Measurements from ENCODE around the gene REC114.
"Not testable (repeated sequence)": the region's sequence is repeated elsewhere in the genome, so short reads cannot be mapped to it uniquely, and the experiment has no call there.

The REC114 gene

GRCh38 chr15:73454096-73454495 is 11.1 kb downstream of the REC114 start:
- in situ Hi-C loops (cut with MboI; ENCODE audit: low sequenced_read_pairs): no loop called here

DNA sequence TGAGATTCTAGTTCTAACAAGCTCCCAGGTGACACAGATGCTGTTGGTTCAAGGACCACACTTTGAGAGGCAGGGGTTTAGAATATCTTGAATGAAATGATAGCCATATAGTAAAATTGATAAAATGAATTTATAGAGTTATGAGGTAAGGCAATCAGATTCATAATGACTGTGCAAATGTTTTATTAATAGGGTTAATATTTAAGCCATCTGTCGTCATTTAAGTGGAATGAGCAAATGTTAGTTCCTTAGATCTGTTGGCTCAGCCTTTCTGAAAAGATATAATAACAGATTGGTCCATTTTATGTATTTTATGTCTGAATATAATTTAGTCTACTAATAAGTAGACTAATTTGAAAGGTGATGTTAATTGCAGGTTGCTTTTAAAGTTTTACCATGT is 12.9 kb downstream of the REC114 start:
- in situ Hi-C loops (cut with MboI; ENCODE audit: low sequenced_read_pairs): no loop called here

GRCh38 chr15:73457334-73457733 is 14.4 kb downstream of the REC114 start:
- in situ Hi-C loops (cut with MboI; ENCODE audit: low sequenced_read_pairs): no loop called here

DNA sequence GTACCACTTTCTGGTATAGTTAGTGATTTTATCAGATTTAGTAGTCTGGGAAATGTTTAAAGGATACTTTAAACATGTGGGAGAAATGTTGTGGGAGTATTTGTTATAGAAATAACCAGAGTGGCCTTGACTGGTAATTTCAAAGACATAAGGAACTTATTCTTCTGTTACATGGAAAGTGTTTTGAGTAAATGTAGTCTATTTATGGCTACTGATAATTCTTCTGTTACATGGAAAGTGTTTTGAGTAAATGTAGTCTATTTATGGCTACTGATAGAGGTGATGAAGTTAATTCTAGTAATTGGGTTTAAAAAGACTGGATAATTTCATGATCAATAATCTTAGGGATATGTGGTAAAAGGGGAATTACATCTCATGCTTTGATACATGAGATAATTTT is 17.7 kb downstream of the REC114 start:
- in situ Hi-C loops (cut with MboI; ENCODE audit: low sequenced_read_pairs): no loop called here

GRCh38 chr15:73464602-73465001 is 21.6 kb downstream of the REC114 start:
- in situ Hi-C loops (cut with MboI; ENCODE audit: low sequenced_read_pairs): no loop called here

GRCh38 chr15:73467758-73468157 is 24.8 kb downstream of the REC114 start:
- in situ Hi-C loops (cut with MboI; ENCODE audit: low sequenced_read_pairs): no loop called here

DNA sequence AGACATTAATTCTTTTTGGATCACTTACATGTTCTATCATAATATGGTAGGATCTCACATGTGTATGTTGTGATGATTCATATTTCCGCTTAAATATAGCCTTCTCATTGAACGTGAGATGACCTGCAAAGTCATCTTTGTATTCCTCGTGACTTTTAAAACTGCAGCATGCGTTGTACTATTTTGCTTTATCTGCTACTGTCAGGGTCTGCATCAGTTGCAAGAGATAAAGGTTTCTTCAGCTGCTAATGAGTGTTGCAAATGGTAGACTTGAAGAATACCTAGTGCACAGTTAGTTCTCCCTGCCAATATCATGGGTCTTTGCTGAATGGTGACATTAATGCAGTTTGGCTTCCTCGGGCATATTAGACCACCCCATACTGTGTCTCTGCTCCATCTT is 31.8 kb downstream of the REC114 start:
- in situ Hi-C loops (cut with MboI; ENCODE audit: low sequenced_read_pairs): no loop called here

GRCh38 chr15:73476704-73477216 is 33.8 kb downstream of the REC114 start:
- in situ Hi-C loops (cut with MboI; ENCODE audit: low sequenced_read_pairs): no loop called here

DNA sequence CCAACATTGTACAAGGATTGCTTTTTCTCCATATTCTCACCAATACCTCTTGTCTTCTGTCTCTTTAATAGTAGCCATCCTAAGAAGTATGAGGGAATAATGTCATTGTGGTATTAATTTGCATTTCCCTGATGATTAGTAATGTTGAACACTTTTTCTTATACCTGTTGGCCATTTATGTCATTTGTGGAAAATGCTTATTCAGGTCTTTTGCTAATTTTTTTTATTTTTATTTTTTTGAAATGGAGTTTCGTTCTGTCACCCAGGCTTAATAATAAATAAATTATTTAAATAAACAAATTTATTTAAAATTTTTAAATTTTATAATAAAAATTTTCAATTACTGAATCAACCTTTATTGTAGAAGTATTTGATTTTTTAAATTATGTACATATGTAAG is 37.1 kb downstream of the REC114 start:
- in situ Hi-C loops (cut with MboI; ENCODE audit: low sequenced_read_pairs): no loop called here

- in situ Hi-C loops (cut with MboI; ENCODE audit: low sequenced_read_pairs): no loop called here
These were observed 39.2 kb downstream of the REC114 start for GRCh38 chr15:73482166-73482565.

- in situ Hi-C loops (cut with MboI; ENCODE audit: low sequenced_read_pairs): no loop called here
These were observed 40.1 kb downstream of the REC114 start for GRCh38 chr15:73483053-73483452.

- in situ Hi-C loops (cut with MboI; ENCODE audit: low sequenced_read_pairs): no loop called here
These were observed 42.4 kb downstream of the REC114 start for GRCh38 chr15:73485372-73485771.

- in situ Hi-C loops (cut with MboI; ENCODE audit: low sequenced_read_pairs): not testable (repeated sequence)
These were observed 42.9 kb downstream of the REC114 start for GRCh38 chr15:73485885-73486284.

DNA sequence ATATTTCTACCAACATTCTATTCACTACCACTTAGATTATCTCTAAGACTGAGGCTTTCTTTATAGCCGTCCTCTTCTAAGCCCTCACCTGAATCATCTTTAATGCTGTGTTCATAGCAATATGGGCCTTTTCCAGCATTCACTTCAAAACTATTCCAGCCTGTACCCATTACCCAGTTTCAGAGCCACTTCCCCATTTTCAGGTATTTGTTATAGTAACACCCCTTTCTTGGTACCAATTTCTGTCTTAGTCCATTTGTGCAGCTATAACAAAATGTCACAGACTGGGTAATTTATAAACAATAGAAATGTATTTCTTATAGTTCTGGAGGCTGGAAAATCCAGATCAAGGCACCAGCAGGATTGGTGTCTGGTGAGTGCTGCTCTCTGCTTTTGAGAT is 45.7 kb downstream of the REC114 start:
- in situ Hi-C loops (cut with MboI; ENCODE audit: low sequenced_read_pairs): no loop called here

DNA sequence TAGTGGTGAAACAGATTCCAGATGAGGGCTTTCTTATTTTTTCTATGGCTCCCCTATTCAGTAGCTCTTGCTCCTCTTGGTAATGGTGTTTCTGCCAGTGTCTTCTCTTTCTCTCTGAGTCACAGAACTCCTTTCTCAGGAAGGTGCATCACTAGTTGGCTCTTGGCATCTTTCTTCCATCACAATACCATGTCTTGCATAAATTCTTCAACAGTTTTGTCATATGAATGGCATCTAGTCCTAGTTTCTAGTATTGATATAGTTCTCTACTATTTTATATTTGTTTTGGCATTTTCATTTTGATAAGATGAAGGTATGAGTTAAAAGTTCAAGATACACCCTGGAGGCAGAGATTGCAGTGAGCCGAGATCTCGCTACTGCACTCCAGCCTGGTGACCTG is 51.0 kb downstream of the REC114 start:
- in situ Hi-C loops (cut with MboI; ENCODE audit: low sequenced_read_pairs): no loop called here

- in situ Hi-C loops (cut with MboI; ENCODE audit: low sequenced_read_pairs): no loop called here
These were observed 52.2 kb downstream of the REC114 start for GRCh38 chr15:73495181-73495580.

DNA sequence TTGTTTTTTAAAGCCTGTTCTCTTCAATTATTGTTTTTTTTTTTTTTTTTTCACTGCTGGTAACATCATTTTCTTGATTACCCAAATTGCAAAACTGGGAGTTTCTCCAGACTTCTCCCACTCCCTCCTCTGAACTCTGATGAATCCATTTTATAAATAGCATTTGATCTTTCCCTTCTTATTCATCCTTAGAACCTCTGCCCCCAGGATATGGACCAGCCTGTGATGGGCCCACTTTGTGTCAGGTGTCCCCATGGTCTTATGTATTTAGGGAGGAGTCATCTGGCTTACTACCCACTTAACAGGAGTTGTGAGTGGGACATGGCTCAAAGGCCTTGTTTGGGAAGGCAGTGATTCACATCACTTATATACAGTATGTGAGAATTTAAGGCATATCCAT is 57.7 kb downstream of the REC114 start:
- in situ Hi-C loops (cut with MboI; ENCODE audit: low sequenced_read_pairs): no loop called here

DNA sequence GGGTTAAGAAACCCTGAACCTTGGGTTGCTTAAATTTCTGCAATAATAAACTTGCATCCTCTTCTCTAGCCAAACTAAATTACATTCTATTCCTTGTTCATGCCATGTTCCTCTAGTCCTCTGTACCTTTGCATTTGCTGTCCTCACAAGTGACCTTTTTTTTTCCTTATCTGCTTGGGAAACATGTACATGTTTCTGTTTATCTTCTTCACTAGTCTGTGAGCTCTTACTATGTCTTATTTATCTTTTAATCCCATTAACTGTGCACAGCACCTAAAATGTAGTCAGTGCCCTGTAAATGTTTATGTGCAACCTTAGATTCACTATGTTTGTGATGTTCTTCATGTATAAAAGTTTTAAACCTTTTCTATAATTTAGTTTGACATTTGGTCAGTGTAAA is 61.9 kb downstream of the REC114 start:
- in situ Hi-C loops (cut with MboI; ENCODE audit: low sequenced_read_pairs): no loop called here

DNA sequence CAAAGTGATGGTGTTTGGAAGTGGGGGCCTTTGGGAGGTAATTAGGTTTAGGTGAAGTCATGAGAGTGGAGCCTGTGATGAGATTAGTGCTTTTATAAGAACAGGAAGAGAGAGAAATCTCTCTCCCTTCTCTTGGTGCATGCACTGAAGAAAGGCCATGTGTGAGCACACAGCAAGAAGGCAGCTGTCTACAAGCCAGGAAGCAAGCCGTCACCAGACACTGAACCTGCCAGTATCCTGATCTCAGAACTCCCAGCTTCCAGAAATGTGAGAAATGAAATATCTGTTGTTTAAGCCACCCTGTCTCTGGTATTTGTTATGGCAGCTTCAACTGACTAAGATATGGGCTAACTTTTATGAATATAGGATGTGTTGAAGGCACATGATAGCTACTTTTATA is 72.6 kb downstream of the REC114 start:
- in situ Hi-C loops (cut with MboI; ENCODE audit: low sequenced_read_pairs): no loop called here

GRCh38 chr15:73517566-73517965 is 74.6 kb downstream of the REC114 start:
- in situ Hi-C loops (cut with MboI; ENCODE audit: low sequenced_read_pairs): no loop called here

DNA sequence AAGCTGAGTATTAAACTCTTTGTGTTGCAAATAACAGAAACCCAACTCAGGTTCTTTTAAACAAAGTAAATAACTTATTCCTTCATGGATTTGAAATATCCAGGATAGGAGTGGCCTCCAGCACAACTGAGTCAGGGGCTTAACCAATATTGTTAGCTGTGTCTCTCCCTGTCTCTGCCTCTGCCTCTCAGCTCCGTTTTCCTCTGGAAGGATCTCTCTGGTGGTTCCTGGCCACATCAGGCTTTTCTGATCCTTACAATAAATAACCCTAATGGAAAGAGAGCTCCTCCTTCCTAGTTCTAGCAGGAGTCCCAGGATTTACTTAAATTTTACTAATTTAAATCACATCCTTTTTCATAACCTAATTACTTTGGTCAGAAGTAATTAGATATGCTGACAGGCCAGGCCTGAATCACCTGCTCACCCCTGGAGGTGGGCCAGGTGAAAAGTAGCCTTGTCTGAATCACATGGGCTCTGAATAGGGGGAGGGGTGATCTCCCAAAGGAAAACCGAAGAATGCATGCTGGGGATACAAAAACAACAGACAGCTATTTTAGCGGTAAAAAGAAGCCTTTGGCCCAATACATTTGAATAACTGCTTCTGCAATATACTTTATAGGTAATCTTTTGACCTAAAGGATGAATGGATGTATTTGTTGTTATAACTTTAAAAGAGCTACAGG is 75.4 kb downstream of the REC114 start:
- in situ Hi-C loops (cut with MboI; ENCODE audit: low sequenced_read_pairs): no loop called here

DNA sequence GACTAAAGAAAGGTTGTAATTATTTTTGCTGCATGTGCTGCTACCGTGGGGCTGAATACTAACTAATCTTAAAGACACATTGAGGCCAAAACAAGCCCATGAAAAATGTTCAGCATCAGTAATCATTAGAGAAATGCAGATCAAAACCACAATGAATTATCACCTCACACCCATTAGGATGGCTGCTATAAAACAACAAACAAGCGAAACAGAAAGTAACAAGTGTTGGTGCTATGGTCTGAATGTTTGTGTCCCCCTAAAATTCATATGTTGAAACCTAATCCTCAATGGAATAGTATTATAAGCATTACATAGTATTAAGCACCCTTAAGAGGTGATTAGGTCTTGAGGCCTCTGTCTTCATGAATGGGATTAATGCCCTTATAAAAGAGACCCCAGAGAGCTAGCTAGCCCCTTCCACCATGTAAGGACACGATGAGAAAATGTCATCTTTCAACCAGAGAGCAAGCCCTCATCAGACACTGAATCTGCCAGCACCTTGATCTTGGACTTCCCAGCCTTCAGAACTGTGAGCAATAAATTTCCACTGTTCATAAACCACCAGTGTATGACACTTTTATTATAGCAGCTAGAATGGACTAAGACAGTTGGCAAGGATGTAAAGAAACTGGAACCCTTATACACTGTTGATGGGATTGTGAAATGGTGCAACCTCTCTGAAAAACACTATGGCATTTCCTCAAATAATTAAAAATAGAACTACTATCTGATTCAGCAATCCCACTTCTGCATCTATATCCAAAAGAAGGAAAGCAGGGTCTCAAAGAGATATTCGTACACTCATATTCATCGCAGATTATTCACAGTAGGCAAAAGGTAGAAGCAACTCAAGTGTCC is 76.1 kb downstream of the REC114 start:
- in situ Hi-C loops (cut with MboI; ENCODE audit: low sequenced_read_pairs): no loop called here

Measured in HL-60/S4 treated with phorbol 12-myristate 13-acetate at 8.2 ng/mL for 4 days and 3 days (cell line).